Endodermal cell (in vitro differentiated cells): ENCODE results near the gene RASAL2. TPM values are rescaled to one million over a fixed set of nuclear protein-coding genes. Genes with fewer than 3 reads are reported as not detected.

Source experiments
- DNase-seq: peaks from one replicate; pipeline ENCODE4 v3.0.0-alpha.2; 2017
- H3K27ac ChIP-seq: 2 replicates; pipeline ENCODE4 v1.5.1; 2013; ENCODE audit warnings: mild to moderate bottlenecking, low read depth, low read length, moderate library complexity
- H3K27me3 ChIP-seq: 2 replicates; pipeline ENCODE4 v1.6.1; 2013; ENCODE audit warnings: mild to moderate bottlenecking, low read length, moderate library complexity; ENCODE audit not compliant: insufficient read depth, control insufficient read depth, poor library complexity, severe bottlenecking
- H3K36me3 ChIP-seq: 2 replicates; pipeline ENCODE4 v1.7.0; 2013; ENCODE audit warnings: mild to moderate bottlenecking, low read length, moderate library complexity; ENCODE audit not compliant: control insufficient read depth, insufficient read depth
- H3K4me1 ChIP-seq: one replicate; pipeline ENCODE4 v1.7.0; 2013; ENCODE audit warnings: low read length; ENCODE audit not compliant: control insufficient read depth, insufficient read depth
- H3K4me3 ChIP-seq: 2 replicates; pipeline ENCODE4 v1.5.1; 2013; ENCODE audit warnings: mild to moderate bottlenecking, low read length, moderate library complexity
- H3K9ac ChIP-seq: 2 replicates; pipeline ENCODE4 v1.6.1; 2013; ENCODE audit warnings: mild to moderate bottlenecking, low read length, moderate library complexity; ENCODE audit not compliant: poor library complexity, severe bottlenecking; ENCODE audit errors: extremely low read depth
- H3K9me3 ChIP-seq: 2 replicates; pipeline ENCODE4 v1.6.1; 2013; ENCODE audit warnings: mild to moderate bottlenecking, low read length, moderate library complexity; ENCODE audit not compliant: control insufficient read depth
- H3K27ac Mint-ChIP-seq: 2 replicates; pipeline ENCODE4 v1.8.0; 2020; ENCODE audit warnings: mixed read lengths
- H3K27me3 Mint-ChIP-seq: 2 replicates; pipeline ENCODE4 v1.8.0; 2021; ENCODE audit warnings: mild to moderate bottlenecking, mixed read lengths; ENCODE audit not compliant: insufficient read depth
- H3K36me3 Mint-ChIP-seq: 2 replicates; pipeline ENCODE4 v1.8.0; 2020; ENCODE audit warnings: low read depth, mixed read lengths
- H3K4me1 Mint-ChIP-seq: 2 replicates; pipeline ENCODE4 v1.8.0; 2020; ENCODE audit warnings: mixed read lengths
- H3K4me3 Mint-ChIP-seq: 2 replicates; pipeline ENCODE4 v1.8.0; 2020; ENCODE audit warnings: mild to moderate bottlenecking, moderate library complexity, mixed read lengths
- H3K9me3 Mint-ChIP-seq: 2 replicates; pipeline ENCODE4 v1.8.0; 2020; ENCODE audit warnings: mild to moderate bottlenecking, mixed read lengths
- CTCF ChIP-seq: fragments of 200-600 bp; sonication (generic); conservative IDR thresholded peaks from 2 replicates; pipeline ENCODE4 v1.5.0; 2021; ENCODE audit warnings: antibody characterized with exemption, mild to moderate bottlenecking
- WGBS, 2 experiments: methylation state at CpG; one replicate each; pipeline versions ENCODE4 v1.1.5 to v1.1.7; 2013; ENCODE audit warnings: missing lambda C conversion rate in 2 of 2, mixed read lengths in 1 of 2; ENCODE audit not compliant: insufficient coverage in 1 of 2, insufficient read length in 1 of 2; 5-methylcytosine and 5-hydroxymethylcytosine counted together
- total RNA-seq, 2 donors: library from RNA; stranded (reverse); fragmentation: NEBNext Ultra II Directional in 1 of 2; extraction: Animal tissue kit (Norgen Biotek cat#: 25700) in 1 of 2; gene quantifications; 2 replicates in 1 of 2; 3 replicates in 1 of 2; pipeline ENCODE4 v1.2.1, GENCODE V29; 2021

The RASAL2 gene
- total RNA-seq, 2 donors from 2014 or later: 21.8 to 22.1 TPM

DNA sequence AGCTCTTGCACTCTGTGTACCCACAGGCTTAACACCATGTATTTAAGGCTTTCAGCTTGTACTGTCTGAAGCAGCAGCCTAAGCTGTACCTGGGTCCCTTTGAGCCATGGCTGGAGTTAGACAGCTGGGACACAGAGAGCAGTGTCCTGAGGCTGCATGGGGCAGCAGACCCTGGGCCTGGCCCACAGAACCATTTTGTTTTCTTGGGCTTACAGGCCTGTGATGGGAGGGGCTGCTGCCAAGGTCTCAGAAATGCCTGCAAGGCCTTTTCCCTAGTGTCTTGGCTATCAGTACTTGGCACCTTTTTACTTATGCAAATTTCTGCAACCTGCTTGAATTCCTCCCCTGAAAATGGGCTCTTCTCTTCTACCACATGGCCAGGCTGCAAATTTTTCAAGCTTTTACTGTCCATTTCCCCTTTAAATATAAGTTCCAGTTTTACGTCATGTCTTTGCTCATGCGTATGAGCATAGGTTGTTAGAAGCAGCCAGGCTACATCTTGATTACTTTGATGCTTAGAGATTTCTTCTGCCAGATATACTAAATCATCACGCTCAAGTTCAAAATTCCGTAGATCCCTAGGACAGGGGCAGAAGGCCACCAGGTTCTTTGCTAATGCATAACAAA, 259.0 kb downstream of the RASAL2 start:
- WGBS, 2 experiments: 94 to 97% methylated on average over 3 to 4 of the region's 4 CpGs
- Histone ChIP-seq H3K36me3 (no peaks in the 10 kb centered on the region), H3K27ac (no peak overlapping the region), H3K4me3 (no peak overlapping the region), H3K27me3 (no peaks in the 10 kb centered on the region), H3K4me1 (no peaks in the 10 kb centered on the region), H3K9ac (no peak overlapping the region), H3K9me3 (peaks cover 19% of the 10 kb centered on the region)
- DNase-seq: peak; percentile 56
- peaks cover 11% of the 10 kb centered on the region for H3K36me3 Mint-ChIP-seq
- no peak overlapping the region for H3K27ac Mint-ChIP-seq
- no peak for TF ChIP-seq CTCF
- H3K4me1 Mint-ChIP-seq: no peaks in the 10 kb centered on the region
- no peak overlapping the region for H3K4me3 Mint-ChIP-seq
- H3K9me3 Mint-ChIP-seq: peaks cover 17% of the 10 kb centered on the region
- H3K27me3 Mint-ChIP-seq: no peaks in the 10 kb centered on the region

DNA sequence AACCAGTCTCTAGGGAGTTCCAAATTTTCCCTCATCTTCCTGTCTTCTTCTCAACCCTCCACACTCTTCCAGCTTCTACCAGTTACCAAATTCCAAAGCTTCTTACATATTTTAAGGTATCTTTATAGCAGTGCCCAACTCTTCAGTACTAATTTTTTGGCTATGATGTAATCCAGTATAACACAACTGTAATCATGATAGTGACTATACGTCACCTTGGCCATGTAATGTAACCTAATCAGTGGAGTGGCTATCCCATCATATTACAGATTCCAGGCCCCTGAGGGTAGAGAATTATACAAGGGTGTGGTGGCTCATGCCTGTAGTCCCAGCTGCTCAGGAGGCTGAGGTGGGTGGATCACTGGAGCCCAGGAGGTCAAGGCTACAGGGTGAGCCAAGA, 259.6 kb downstream of the RASAL2 start:
- Mint-ChIP-seq H3K36me3 (peaks cover 11% of the 10 kb centered on the region), H3K27ac (no peak overlapping the region), H3K4me3 (no peak overlapping the region), H3K27me3 (no peaks in the 10 kb centered on the region), H3K9me3 (peaks cover 17% of the 10 kb centered on the region), H3K4me1 (no peaks in the 10 kb centered on the region)
- no peaks in the 10 kb centered on the region for H3K36me3 ChIP-seq
- no peak for TF ChIP-seq CTCF
- no peaks in the 10 kb centered on the region for H3K27me3 ChIP-seq
- DNase-seq: no peak
- H3K9me3 ChIP-seq: peaks cover 17% of the 10 kb centered on the region
- no peak overlapping the region for H3K27ac ChIP-seq
- H3K4me1 ChIP-seq: no peaks in the 10 kb centered on the region
- H3K9ac ChIP-seq: no peak overlapping the region
- no peak overlapping the region for H3K4me3 ChIP-seq
- WGBS, 2 experiments: 100% methylated on average over 1 of the region's 1 CpG; no CpG with 5 or more reads in 1 of the 2 experiments

GRCh38 chr1:178354816-178355215, 260.9 kb downstream of the RASAL2 start:
- Mint-ChIP-seq H3K4me3 (no peak overlapping the region), H3K27me3 (no peaks in the 10 kb centered on the region), H3K36me3 (peaks cover 11% of the 10 kb centered on the region), H3K27ac (no peak overlapping the region), H3K4me1 (peaks cover 4% of the 10 kb centered on the region), H3K9me3 (peaks cover 17% of the 10 kb centered on the region)
- H3K27ac ChIP-seq: no peak overlapping the region
- H3K4me3 ChIP-seq: no peak overlapping the region
- no peak overlapping the region for H3K9ac ChIP-seq
- H3K4me1 ChIP-seq: no peaks in the 10 kb centered on the region
- no peaks in the 10 kb centered on the region for H3K36me3 ChIP-seq
- peaks cover 17% of the 10 kb centered on the region for H3K9me3 ChIP-seq
- 94 to 100% methylated on average over 1 to 2 of the region's 3 CpGs for WGBS, 2 experiments
- no peak for TF ChIP-seq CTCF
- H3K27me3 ChIP-seq: no peaks in the 10 kb centered on the region
- no peak for DNase-seq
